Measurements from ENCODE around the gene STX5. TPM values are rescaled to one million over a fixed set of nuclear protein-coding genes. Genes with fewer than 3 reads are reported as not detected.

Gene STX5
- total and polyA plus RNA-seq, 9 of the 15 experiments (the other 6 are each of a cell fraction or from before 2014, with no cell fraction given) = 2.8 to 28.6 (median 23.7) TPM

- TF ChIP-seq, protein P1, sequence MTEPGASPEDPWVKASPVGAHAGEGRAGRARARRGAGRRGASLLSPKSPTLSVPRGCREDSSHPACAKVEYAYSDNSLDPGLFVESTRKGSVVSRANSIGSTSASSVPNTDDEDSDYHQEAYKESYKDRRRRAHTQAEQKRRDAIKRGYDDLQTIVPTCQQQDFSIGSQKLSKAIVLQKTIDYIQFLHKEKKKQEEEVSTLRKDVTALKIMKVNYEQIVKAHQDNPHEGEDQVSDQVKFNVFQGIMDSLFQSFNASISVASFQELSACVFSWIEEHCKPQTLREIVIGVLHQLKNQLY (CRISPR knock-in tag; conservative IDR thresholded peaks at IDR 0.05) = no peak
- no peak for TF ChIP-seq SRSF1 (IDR thresholded peaks at IDR 0.05; ENCODE audit: low read depth, low read length)
- TF ChIP-seq GABPB2 (CRISPR knock-in tag; conservative IDR thresholded peaks at IDR 0.05) = no peak
- peak; percentile 23 to 72; a peak in 3 of 4 replicates for TF ChIP-seq MAZ (CRISPR knock-in tag; conservative IDR thresholded peaks at IDR 0.05 in 1 of 2, IDR thresholded peaks at IDR 0.05 in 1 of 2)
- peak; percentile 100 for TF ChIP-seq PKNOX1 (IDR thresholded peaks at IDR 0.05)
- 0 out of 2 replicates have a peak, but pooled peaks have one; percentile 43 for TF ChIP-seq ZZZ3 (IDR thresholded peaks at IDR 0.05)
- TF ChIP-seq, protein P2, sequence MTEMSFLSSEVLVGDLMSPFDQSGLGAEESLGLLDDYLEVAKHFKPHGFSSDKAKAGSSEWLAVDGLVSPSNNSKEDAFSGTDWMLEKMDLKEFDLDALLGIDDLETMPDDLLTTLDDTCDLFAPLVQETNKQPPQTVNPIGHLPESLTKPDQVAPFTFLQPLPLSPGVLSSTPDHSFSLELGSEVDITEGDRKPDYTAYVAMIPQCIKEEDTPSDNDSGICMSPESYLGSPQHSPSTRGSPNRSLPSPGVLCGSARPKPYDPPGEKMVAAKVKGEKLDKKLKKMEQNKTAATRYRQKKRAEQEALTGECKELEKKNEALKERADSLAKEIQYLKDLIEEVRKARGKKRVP (CRISPR knock-in tag; IDR thresholded peaks at IDR 0.05) = no peak
- TF ChIP-seq TCF7L2 (IDR thresholded peaks at IDR 0.05; ENCODE audit: low read depth, low read length) = no peak
- peak; percentile 85 for TF ChIP-seq CHD2 (IDR thresholded peaks at IDR 0.05; ENCODE audit: low read depth, low read length)
- TF ChIP-seq ZNF57 (CRISPR knock-in tag; IDR thresholded peaks at IDR 0.05) = no peak
- TF ChIP-seq, protein P3, sequence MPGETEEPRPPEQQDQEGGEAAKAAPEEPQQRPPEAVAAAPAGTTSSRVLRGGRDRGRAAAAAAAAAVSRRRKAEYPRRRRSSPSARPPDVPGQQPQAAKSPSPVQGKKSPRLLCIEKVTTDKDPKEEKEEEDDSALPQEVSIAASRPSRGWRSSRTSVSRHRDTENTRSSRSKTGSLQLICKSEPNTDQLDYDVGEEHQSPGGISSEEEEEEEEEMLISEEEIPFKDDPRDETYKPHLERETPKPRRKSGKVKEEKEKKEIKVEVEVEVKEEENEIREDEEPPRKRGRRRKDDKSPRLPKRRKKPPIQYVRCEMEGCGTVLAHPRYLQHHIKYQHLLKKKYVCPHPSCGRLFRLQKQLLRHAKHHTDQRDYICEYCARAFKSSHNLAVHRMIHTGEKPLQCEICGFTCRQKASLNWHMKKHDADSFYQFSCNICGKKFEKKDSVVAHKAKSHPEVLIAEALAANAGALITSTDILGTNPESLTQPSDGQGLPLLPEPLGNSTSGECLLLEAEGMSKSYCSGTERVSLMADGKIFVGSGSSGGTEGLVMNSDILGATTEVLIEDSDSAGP (CRISPR knock-in tag; IDR thresholded peaks at IDR 0.05) = peak; percentile 90
- no peak; a peak in 1 of 4 replicates for TF ChIP-seq SRF (CRISPR knock-in tag; IDR thresholded peaks at IDR 0.05)
- TF ChIP-seq FOXK2 (conservative IDR thresholded peaks at IDR 0.05 in 1 of 2, IDR thresholded peaks at IDR 0.05 in 1 of 2; ENCODE audit: low read depth in 2 of 2) = peak; percentile 91 to 95
- TF ChIP-seq PYGO2 (tag; IDR thresholded peaks at IDR 0.05) = no peak
- TF ChIP-seq ZNF431 (CRISPR knock-in tag; IDR thresholded peaks at IDR 0.05) = no peak
- 0 out of 4 replicates have a peak, but pooled peaks of 1 of the 2 experiments have one; percentile 12 for TF ChIP-seq SIX5 (IDR thresholded peaks at IDR 0.05; ENCODE audit: borderline replicate concordance in 1 of 2, insufficient read depth in 1 of 2, low read depth in 1 of 2, low read length in 2 of 2)
- TF ChIP-seq MEIS2 (IDR thresholded peaks at IDR 0.05; ENCODE audit: partially characterized antibody) = no peak
- no peak for TF ChIP-seq RAD21 (CRISPR knock-in tag; conservative IDR thresholded peaks at IDR 0.05 in 1 of 2, IDR thresholded peaks at IDR 0.05 in 1 of 2)
- TF ChIP-seq TAL1 (IDR thresholded peaks at IDR 0.05) = no peak
- TF ChIP-seq, protein P4, sequence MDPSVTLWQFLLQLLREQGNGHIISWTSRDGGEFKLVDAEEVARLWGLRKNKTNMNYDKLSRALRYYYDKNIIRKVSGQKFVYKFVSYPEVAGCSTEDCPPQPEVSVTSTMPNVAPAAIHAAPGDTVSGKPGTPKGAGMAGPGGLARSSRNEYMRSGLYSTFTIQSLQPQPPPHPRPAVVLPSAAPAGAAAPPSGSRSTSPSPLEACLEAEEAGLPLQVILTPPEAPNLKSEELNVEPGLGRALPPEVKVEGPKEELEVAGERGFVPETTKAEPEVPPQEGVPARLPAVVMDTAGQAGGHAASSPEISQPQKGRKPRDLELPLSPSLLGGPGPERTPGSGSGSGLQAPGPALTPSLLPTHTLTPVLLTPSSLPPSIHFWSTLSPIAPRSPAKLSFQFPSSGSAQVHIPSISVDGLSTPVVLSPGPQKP (CRISPR knock-in tag; IDR thresholded peaks at IDR 0.05) = no peak
- peak; percentile 96 for TF ChIP-seq GABPB1 (CRISPR knock-in tag; IDR thresholded peaks at IDR 0.05)
- peak; percentile 85 for TF ChIP-seq SPI1 (IDR thresholded peaks at IDR 0.05; ENCODE audit: borderline replicate concordance, low read depth, low read length)
These were observed at the start of gene STX5 (continued) for GRCh38 chr11:62831520-62832335.

Data from K562 (cell line).